Activated effector memory CD4-positive, alpha-beta T cell treated with anti-CD3 and anti-CD28 coated beads, Interleukin-2, amount 50 U/mL, for 16 hours (primary cell): ENCODE measurements around the gene PKNOX1.
"Not testable (repeated sequence)": the region's sequence is repeated elsewhere in the genome, so short reads cannot be mapped to it uniquely, and the experiment has no call there.

Experiments used
- DNase-seq: peaks from one replicate; pipeline ENCODE4 v3.0.0-alpha.2; 2020

The PKNOX1 gene

GRCh38 chr21:42988236-42988965 lies 14.0 kb downstream of the PKNOX1 start:
- DNase-seq: no peak

GRCh38 chr21:42989370-42989769 lies 15.0 kb downstream of the PKNOX1 start:
- not testable (repeated sequence) for DNase-seq

- no peak for DNase-seq
These were observed 15.7 kb downstream of the PKNOX1 start for GRCh38 chr21:42989816-42990650.

GRCh38 chr21:42991992-42992740 lies 17.8 kb downstream of the PKNOX1 start:
- DNase-seq: no peak

GRCh38 chr21:42993051-42993712 lies 18.8 kb downstream of the PKNOX1 start:
- no peak for DNase-seq

GRCh38 chr21:42997053-42997452 lies 22.7 kb downstream of the PKNOX1 start:
- no peak for DNase-seq

- DNase-seq: not testable (repeated sequence)
These were observed 23.6 kb downstream of the PKNOX1 start for GRCh38 chr21:42997983-42998382.

- DNase-seq: not testable (repeated sequence)
These were observed 24.8 kb downstream of the PKNOX1 start for GRCh38 chr21:42999152-42999551.

- not testable (repeated sequence) for DNase-seq
These were observed 25.7 kb downstream of the PKNOX1 start for GRCh38 chr21:43000041-43000440.

- no peak for DNase-seq
These were observed 27.0 kb downstream of the PKNOX1 start for GRCh38 chr21:43001316-43001715.

- DNase-seq: no peak
These were observed 30.6 kb downstream of the PKNOX1 start for GRCh38 chr21:43004926-43005325.

- no peak for DNase-seq
These were observed 31.3 kb downstream of the PKNOX1 start for GRCh38 chr21:43005635-43006034.

- DNase-seq: not testable (repeated sequence)
These were observed 31.9 kb downstream of the PKNOX1 start for GRCh38 chr21:43006051-43006873.

GRCh38 chr21:43006874-43007208 lies 32.5 kb downstream of the PKNOX1 start:
- no peak for DNase-seq

- no peak for DNase-seq
These were observed 38.2 kb downstream of the PKNOX1 start for GRCh38 chr21:43012596-43012995.

GRCh38 chr21:43015906-43016540 lies 41.7 kb downstream of the PKNOX1 start:
- no peak for DNase-seq

- no peak for DNase-seq
These were observed 42.4 kb downstream of the PKNOX1 start for GRCh38 chr21:43016728-43017127.

GRCh38 chr21:43018519-43018918 lies 44.2 kb downstream of the PKNOX1 start:
- DNase-seq: no peak

GRCh38 chr21:43020177-43020576 lies 45.8 kb downstream of the PKNOX1 start:
- no peak for DNase-seq

GRCh38 chr21:43020771-43021170 lies 46.4 kb downstream of the PKNOX1 start:
- DNase-seq: no peak

- no peak for DNase-seq
These were observed 46.8 kb downstream of the PKNOX1 start for GRCh38 chr21:43021191-43021590.
